Bone marrow (tissue), 2 donors: ENCODE measurements around the gene ACTL8.

Experiments used
- DNase-seq, 2 donors: peaks; one replicate each; lab custom pipeline; 2025; lab: John Stamatoyannopoulos, UW

The ACTL8 gene

GRCh38 chr1:17805869-17806684 lies 50.9 kb downstream of the ACTL8 start:
- no peak for DNase-seq

- no peak for DNase-seq
Observed at GRCh38 chr1:17808816-17809215, 53.7 kb downstream of the ACTL8 start.

- DNase-seq, result no peak
Observed at GRCh38 chr1:17810668-17811067, 55.5 kb downstream of the ACTL8 start.

GRCh38 chr1:17816511-17816910 lies 61.4 kb downstream of the ACTL8 start:
- no peak for DNase-seq

GRCh38 chr1:17819129-17819802 lies 64.1 kb downstream of the ACTL8 start:
- no peak for DNase-seq

- no peak for DNase-seq
Observed at GRCh38 chr1:17820198-17820597, 65.1 kb downstream of the ACTL8 start.

GRCh38 chr1:17822741-17823426 lies 67.8 kb downstream of the ACTL8 start:
- DNase-seq, result no peak

- DNase-seq, result no peak
Observed at GRCh38 chr1:17825273-17826164, 70.4 kb downstream of the ACTL8 start.

- no peak for DNase-seq
Observed at GRCh38 chr1:17826165-17826488, 71.0 kb downstream of the ACTL8 start.

- DNase-seq, result no peak
Observed at GRCh38 chr1:17828991-17829390, 73.9 kb downstream of the ACTL8 start.

- DNase-seq, result no peak
Observed at GRCh38 chr1:17829579-17829978, 74.4 kb downstream of the ACTL8 start.

GRCh38 chr1:17831597-17831996 lies 76.5 kb downstream of the ACTL8 start:
- DNase-seq, result no peak

GRCh38 chr1:17833661-17834501 lies 78.7 kb downstream of the ACTL8 start:
- no peak for DNase-seq

GRCh38 chr1:17834561-17835100 lies 79.5 kb downstream of the ACTL8 start:
- DNase-seq, result no peak

- no peak for DNase-seq
Observed at GRCh38 chr1:17837233-17838030, 82.3 kb downstream of the ACTL8 start.

GRCh38 chr1:17839641-17840196 lies 84.6 kb downstream of the ACTL8 start:
- no peak for DNase-seq

- DNase-seq, result no peak
Observed at GRCh38 chr1:17841944-17842343, 86.8 kb downstream of the ACTL8 start.

GRCh38 chr1:17842686-17843085 lies 87.6 kb downstream of the ACTL8 start:
- DNase-seq, result no peak

GRCh38 chr1:17844185-17844826 lies 89.2 kb downstream of the ACTL8 start:
- DNase-seq, result no peak
